Measurements from ENCODE around the gene ZDHHC3. TPM values are rescaled to one million over a fixed set of nuclear protein-coding genes. Genes with fewer than 3 reads are reported as not detected.

ZDHHC3 gene
- total and polyA plus RNA-seq, 2 donors (not counting 1 experiment from before 2014, with no cell fraction given): 37.2 to 52.6 TPM

- Mint-ChIP-seq H3K27me3 (no peaks in the 10 kb centered on the region), H3K27ac (no peak overlapping the region), H3K9me3 (ENCODE audit: insufficient read depth) (no peaks in the 10 kb centered on the region), H3K4me3 (no peak overlapping the region), H3K4me1 (peaks cover 36% of the 10 kb centered on the region)
- H3K27me3 ChIP-seq (replicated peaks in 1 of 4; ENCODE audit: control extremely low read depth in 1 of 4, control insufficient read depth in 3 of 4, insufficient read depth in 4 of 4, low read length in 3 of 4): no peaks in the 10 kb centered on the region
- H3K4me2 ChIP-seq (replicated peaks; ENCODE audit: low read depth, low read length, poor library complexity, severe bottlenecking): no peak overlapping the region
- no peak overlapping the region for H3K27ac ChIP-seq (ENCODE audit: low read length in 2 of 2)
- H3K4me3 ChIP-seq (ENCODE audit: control extremely low read depth in 1 of 5, extremely low read depth in 1 of 5, insufficient read depth in 1 of 5, low read depth in 2 of 5, low read length in 4 of 5): no peak overlapping the region
- H2AFZ ChIP-seq (ENCODE audit: insufficient read depth, low read depth, low read length, poor library complexity, severe bottlenecking): no peak overlapping the region
- TF ChIP-seq, protein P1, sequence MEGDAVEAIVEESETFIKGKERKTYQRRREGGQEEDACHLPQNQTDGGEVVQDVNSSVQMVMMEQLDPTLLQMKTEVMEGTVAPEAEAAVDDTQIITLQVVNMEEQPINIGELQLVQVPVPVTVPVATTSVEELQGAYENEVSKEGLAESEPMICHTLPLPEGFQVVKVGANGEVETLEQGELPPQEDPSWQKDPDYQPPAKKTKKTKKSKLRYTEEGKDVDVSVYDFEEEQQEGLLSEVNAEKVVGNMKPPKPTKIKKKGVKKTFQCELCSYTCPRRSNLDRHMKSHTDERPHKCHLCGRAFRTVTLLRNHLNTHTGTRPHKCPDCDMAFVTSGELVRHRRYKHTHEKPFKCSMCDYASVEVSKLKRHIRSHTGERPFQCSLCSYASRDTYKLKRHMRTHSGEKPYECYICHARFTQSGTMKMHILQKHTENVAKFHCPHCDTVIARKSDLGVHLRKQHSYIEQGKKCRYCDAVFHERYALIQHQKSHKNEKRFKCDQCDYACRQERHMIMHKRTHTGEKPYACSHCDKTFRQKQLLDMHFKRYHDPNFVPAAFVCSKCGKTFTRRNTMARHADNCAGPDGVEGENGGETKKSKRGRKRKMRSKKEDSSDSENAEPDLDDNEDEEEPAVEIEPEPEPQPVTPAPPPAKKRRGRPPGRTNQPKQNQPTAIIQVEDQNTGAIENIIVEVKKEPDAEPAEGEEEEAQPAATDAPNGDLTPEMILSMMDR (IDR thresholded peaks at IDR 0.05): no peak
- no peak for TF ChIP-seq EZH2 (IDR thresholded peaks at IDR 0.05; ENCODE audit: borderline replicate concordance, insufficient read depth, low read depth, low read length, poor library complexity, severe bottlenecking)
- WGBS (ENCODE audit: insufficient coverage): 92% methylated on average over 1 of the region's 4 CpGs
- CTCF ChIA-PET: no interaction called here
- POLR2A ChIA-PET: no interaction called here
- H3K9me3 ChIP-seq (ENCODE audit: control extremely low read depth in 1 of 3, control insufficient read depth in 2 of 3, insufficient read depth in 1 of 3, low read length in 2 of 3): no peaks in the 10 kb centered on the region
- H4K20me1 ChIP-seq (ENCODE audit: control insufficient read depth, insufficient read depth, low read length, poor library complexity, severe bottlenecking): peaks cover 51% of the 10 kb centered on the region
- intact Hi-C loops (cut with micrococcal nuclease): no loop called here
- H3K4me1 ChIP-seq (ENCODE audit: control insufficient read depth in 2 of 2, insufficient read depth in 2 of 2, low read length in 2 of 2): peaks cover 18 to 22% of the 10 kb centered on the region in 2 donors
- H3K9ac ChIP-seq (ENCODE audit: low read length): no peak overlapping the region
- H3K79me2 ChIP-seq (ENCODE audit: control insufficient read depth, insufficient read depth, low read length): peaks cover 95% of the 10 kb centered on the region
- peaks cover 0 to 8% of the 10 kb centered on the region in 2 experiments for H3K36me3 ChIP-seq (replicated peaks in 1 of 2; ENCODE audit: control extremely low read depth in 1 of 2, control insufficient read depth in 1 of 2, extremely low read depth in 1 of 2, insufficient read depth in 2 of 2, low read length in 1 of 2)
- ATAC-seq (ENCODE audit: low read depth) (no peak), DNase-seq (no peak)
These were observed 12.2 kb downstream of the ZDHHC3 start for GRCh38 chr3:44963571-44964325.

- H3K4me3 ChIP-seq (ENCODE audit: control extremely low read depth in 1 of 5, extremely low read depth in 1 of 5, insufficient read depth in 1 of 5, low read depth in 2 of 5, low read length in 4 of 5): no peak overlapping the region
- no peaks in the 10 kb centered on the region for H3K27me3 ChIP-seq (replicated peaks in 1 of 4; ENCODE audit: control extremely low read depth in 1 of 4, control insufficient read depth in 3 of 4, insufficient read depth in 4 of 4, low read length in 3 of 4)
- DNase-seq (no peak), ATAC-seq (ENCODE audit: low read depth) (no peak)
- TF ChIP-seq EZH2 (IDR thresholded peaks at IDR 0.05; ENCODE audit: borderline replicate concordance, insufficient read depth, low read depth, low read length, poor library complexity, severe bottlenecking): no peak
- TF ChIP-seq, protein P1 (IDR thresholded peaks at IDR 0.05): no peak
- no peaks in the 10 kb centered on the region for H3K27me3 Mint-ChIP-seq
- no peak overlapping the region for H3K27ac ChIP-seq (ENCODE audit: low read length in 2 of 2)
- 97% methylated on average over 5 of the region's 6 CpGs for WGBS (ENCODE audit: insufficient coverage)
- POLR2A ChIA-PET: no interaction called here
- no peak overlapping the region for H3K27ac Mint-ChIP-seq
- H2AFZ ChIP-seq (ENCODE audit: insufficient read depth, low read depth, low read length, poor library complexity, severe bottlenecking): no peak overlapping the region
- H3K4me2 ChIP-seq (replicated peaks; ENCODE audit: low read depth, low read length, poor library complexity, severe bottlenecking): no peak overlapping the region
- CTCF ChIA-PET: no interaction called here
- no peaks in the 10 kb centered on the region for H3K9me3 ChIP-seq (ENCODE audit: control extremely low read depth in 1 of 3, control insufficient read depth in 2 of 3, insufficient read depth in 1 of 3, low read length in 2 of 3)
- peaks cover 55% of the 10 kb centered on the region for H4K20me1 ChIP-seq (ENCODE audit: control insufficient read depth, insufficient read depth, low read length, poor library complexity, severe bottlenecking)
- peaks cover 8 to 15% of the 10 kb centered on the region in 2 donors for H3K4me1 ChIP-seq (ENCODE audit: control insufficient read depth in 2 of 2, insufficient read depth in 2 of 2, low read length in 2 of 2)
- peaks cover 92% of the 10 kb centered on the region for H3K79me2 ChIP-seq (ENCODE audit: control insufficient read depth, insufficient read depth, low read length)
- no peaks in the 10 kb centered on the region for H3K9me3 Mint-ChIP-seq (ENCODE audit: insufficient read depth)
- H3K9ac ChIP-seq (ENCODE audit: low read length): no peak overlapping the region
- intact Hi-C loops (cut with micrococcal nuclease): no loop called here
- peaks cover 27% of the 10 kb centered on the region for H3K4me1 Mint-ChIP-seq
- H3K4me3 Mint-ChIP-seq: no peak overlapping the region
- peaks cover 0 to 16% of the 10 kb centered on the region in 2 experiments for H3K36me3 ChIP-seq (replicated peaks in 1 of 2; ENCODE audit: control extremely low read depth in 1 of 2, control insufficient read depth in 1 of 2, extremely low read depth in 1 of 2, insufficient read depth in 2 of 2, low read length in 1 of 2)
These were observed 13.2 kb downstream of the ZDHHC3 start for GRCh38 chr3:44962621-44963393.
